Epithelial cell of proximal tubule (primary cell): ENCODE measurements around the gene RIOK2. TPM values are rescaled to one million over a fixed set of nuclear protein-coding genes. Genes with fewer than 3 reads are reported as not detected.
A peak's percentile ranks its signal among the peaks of the same experiment; 100 is the strongest.
"Not testable (repeated sequence)": the region's sequence is repeated elsewhere in the genome, so short reads cannot be mapped to it uniquely, and the experiment has no call there.

Experiments
- DNase-seq: peaks from one replicate; pipeline ENCODE4 v3.0.0-alpha.2; 2011; ENCODE audit warnings: low read depth
- H3K4me3 ChIP-seq: 2 replicates; pipeline ENCODE4 v1.5.1; 2011; ENCODE audit warnings: low read depth, mild to moderate bottlenecking, low read length
- total RNA-seq: library from RNA; depleted of rRNA; stranded (reverse); fragments of >200 nt; gene quantifications from 2 replicates; pipeline ENCODE4 v1.2.3, GENCODE V29; 2015
- TF ChIP-seq, protein P1 (sequence below): conservative IDR thresholded peaks from 2 replicates; pipeline ENCODE4 v1.5.1; 2012; ENCODE audit warnings: low read depth, mild to moderate bottlenecking, low read length

Gene RIOK2
- total RNA-seq, 1 donor from 2014 or later = 48.8 TPM

DNA sequence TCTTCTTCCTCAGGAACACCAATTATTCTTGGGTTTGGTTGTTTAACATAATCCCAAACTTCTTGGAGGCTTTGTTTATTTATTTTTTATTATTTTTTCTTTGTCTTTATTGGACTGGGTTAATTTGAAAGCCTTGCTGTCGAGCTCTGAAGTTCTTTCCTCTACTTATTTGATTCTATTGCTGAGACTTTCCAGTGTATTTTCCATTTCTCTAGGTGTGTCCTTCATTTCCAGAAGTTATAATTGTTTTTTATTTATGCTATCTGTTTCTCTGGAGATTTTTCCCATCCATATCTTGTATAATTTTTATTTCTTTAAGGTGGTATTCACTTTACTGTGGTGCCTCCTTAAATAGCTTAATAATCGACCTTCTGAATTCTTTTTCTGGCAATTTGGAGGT lies 8.8 kb upstream of the RIOK2 start:
- TF ChIP-seq, protein P1, sequence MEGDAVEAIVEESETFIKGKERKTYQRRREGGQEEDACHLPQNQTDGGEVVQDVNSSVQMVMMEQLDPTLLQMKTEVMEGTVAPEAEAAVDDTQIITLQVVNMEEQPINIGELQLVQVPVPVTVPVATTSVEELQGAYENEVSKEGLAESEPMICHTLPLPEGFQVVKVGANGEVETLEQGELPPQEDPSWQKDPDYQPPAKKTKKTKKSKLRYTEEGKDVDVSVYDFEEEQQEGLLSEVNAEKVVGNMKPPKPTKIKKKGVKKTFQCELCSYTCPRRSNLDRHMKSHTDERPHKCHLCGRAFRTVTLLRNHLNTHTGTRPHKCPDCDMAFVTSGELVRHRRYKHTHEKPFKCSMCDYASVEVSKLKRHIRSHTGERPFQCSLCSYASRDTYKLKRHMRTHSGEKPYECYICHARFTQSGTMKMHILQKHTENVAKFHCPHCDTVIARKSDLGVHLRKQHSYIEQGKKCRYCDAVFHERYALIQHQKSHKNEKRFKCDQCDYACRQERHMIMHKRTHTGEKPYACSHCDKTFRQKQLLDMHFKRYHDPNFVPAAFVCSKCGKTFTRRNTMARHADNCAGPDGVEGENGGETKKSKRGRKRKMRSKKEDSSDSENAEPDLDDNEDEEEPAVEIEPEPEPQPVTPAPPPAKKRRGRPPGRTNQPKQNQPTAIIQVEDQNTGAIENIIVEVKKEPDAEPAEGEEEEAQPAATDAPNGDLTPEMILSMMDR = no peak
- H3K4me3 ChIP-seq = no peak overlapping the region
- DNase-seq = no peak

DNA sequence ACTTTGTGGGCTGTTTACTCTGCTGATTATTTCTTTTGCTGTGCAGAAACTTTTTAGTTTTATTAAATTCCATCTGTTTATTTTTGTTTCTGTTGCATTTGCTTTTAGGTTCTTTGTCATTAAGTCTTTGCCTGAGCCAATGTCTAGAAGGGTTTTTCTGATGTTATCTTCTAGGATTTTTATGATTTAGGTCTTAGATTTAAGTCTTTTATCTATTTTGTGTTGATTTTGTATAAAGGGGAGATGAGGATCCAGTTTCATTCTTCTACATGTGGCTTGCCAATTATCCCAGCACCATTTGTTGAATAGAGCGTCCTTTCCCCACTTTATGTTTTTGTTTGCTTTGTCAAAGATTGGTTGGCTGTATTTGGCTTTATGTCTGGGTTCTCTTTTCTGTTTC lies 6.5 kb upstream of the RIOK2 start:
- not testable (repeated sequence) for H3K4me3 ChIP-seq, DNase-seq

DNA sequence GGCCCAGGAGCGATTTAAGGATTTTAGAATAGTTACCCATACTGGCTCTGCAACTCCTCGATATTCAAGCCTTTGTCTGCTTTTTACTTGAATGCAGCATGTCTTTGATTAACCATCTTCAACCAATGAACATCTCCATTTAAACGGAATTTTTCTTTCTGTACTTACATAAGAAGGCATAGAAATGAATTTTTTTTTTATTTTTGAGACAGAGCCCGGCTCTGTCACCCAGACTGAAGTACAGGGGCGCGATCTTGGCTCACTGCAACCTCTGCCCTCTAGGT lies 825 bp upstream of the RIOK2 start:
- H3K4me3 ChIP-seq = peak overlapping the region; percentile 94
- no peak for DNase-seq
- TF ChIP-seq, protein P1 = no peak

- H3K4me3 ChIP-seq = peak overlapping the region; percentile 94
- TF ChIP-seq, protein P1 = no peak
- DNase-seq = no peak
Measured at GRCh38 chr5:97182571-97183099, 412 bp downstream of the RIOK2 start.

GRCh38 chr5:97181856-97182545 lies 1.0 kb downstream of the RIOK2 start:
- TF ChIP-seq, protein P1 = no peak
- H3K4me3 ChIP-seq = peak overlapping the region; percentile 94
- no peak for DNase-seq

DNA sequence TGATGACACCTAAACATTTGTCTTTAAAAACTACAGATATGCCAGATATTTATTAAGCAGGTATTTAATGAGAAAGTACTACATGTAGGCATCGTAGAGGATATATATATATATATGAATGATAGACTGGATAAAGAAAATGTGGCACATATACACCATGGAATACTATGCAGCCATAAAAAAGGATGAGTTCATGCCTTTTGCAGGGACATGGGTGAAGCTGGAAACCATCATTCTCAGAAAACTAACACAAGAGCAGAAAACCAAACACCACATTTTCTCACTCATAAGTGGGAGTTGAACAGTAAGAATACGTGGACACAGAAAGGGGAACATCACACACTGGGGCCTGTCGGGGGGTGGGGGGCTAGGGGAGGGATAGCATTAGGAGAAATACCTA lies 3.6 kb downstream of the RIOK2 start:
- not testable (repeated sequence) for DNase-seq, H3K4me3 ChIP-seq

DNA sequence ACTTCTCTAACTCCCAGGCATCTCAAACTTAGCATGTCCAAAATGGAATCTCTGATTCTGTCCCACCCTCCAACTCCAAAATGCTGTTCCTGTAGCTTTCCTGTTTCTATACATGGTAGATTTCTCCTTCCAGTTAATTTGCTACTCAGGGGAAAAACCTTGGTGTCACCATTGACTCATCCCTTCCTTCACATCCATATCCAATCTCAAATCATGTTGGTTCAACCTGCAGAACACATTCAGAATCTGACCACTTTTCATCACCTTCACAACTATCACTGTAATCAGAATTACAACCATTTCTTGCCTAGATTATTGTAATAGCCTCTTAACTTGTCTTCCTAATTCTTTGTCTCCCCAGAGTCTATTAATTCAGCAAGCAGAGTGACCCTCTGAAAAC lies 10.8 kb downstream of the RIOK2 start:
- TF ChIP-seq, protein P1 = no peak
- no peak for DNase-seq
- H3K4me3 ChIP-seq = no peak overlapping the region

- TF ChIP-seq, protein P1 = no peak
Measured at GRCh38 chr5:97171703-97172102, 11.3 kb downstream of the RIOK2 start.

More at GRCh38 chr5:97171703-97172102, 11.3 kb downstream of the RIOK2 start:
- DNase-seq = no peak
- H3K4me3 ChIP-seq = no peak overlapping the region
